HG03457 (cell line): ENCODE measurements around the gene TBC1D30.
"Not testable (repeated sequence)": the region's sequence is repeated elsewhere in the genome, so short reads cannot be mapped to it uniquely, and the experiment has no call there.

Source experiments
- ATAC-seq: cut with Tn5 transposase; IDR thresholded peaks from one replicate; pipeline ENCODE4 v1.9.1; 2021; ENCODE audit warnings: moderate number of reproducible peaks; ENCODE audit not compliant: unreplicated experiment

Gene TBC1D30

GRCh38 chr12:64848409-64848808 is 24.0 kb downstream of the TBC1D30 start:
- ATAC-seq, result not testable (repeated sequence)

- no peak for ATAC-seq
Observed at GRCh38 chr12:64858882-64859605, 34.6 kb downstream of the TBC1D30 start.

GRCh38 chr12:64860446-64860998 is 36.1 kb downstream of the TBC1D30 start:
- no peak for ATAC-seq

GRCh38 chr12:64864319-64864718 is 39.9 kb downstream of the TBC1D30 start:
- no peak for ATAC-seq

- no peak for ATAC-seq
Observed at GRCh38 chr12:64875186-64875585, 50.7 kb downstream of the TBC1D30 start.

GRCh38 chr12:64876388-64877071 is 52.1 kb downstream of the TBC1D30 start:
- ATAC-seq, result no peak

- peak; percentile 74 for ATAC-seq
Observed at GRCh38 chr12:64877363-64878004, 53.0 kb downstream of the TBC1D30 start.

GRCh38 chr12:64882687-64883086 is 58.2 kb downstream of the TBC1D30 start:
- ATAC-seq, result no peak

- ATAC-seq, result no peak
Observed at GRCh38 chr12:64883264-64884163, 59.1 kb downstream of the TBC1D30 start.

- no peak for ATAC-seq
Observed at GRCh38 chr12:64884164-64884542, 59.7 kb downstream of the TBC1D30 start.

- ATAC-seq, result no peak
Observed at GRCh38 chr12:64884728-64885127, 60.3 kb downstream of the TBC1D30 start.

- no peak for ATAC-seq
Observed at GRCh38 chr12:64889434-64890216, 65.2 kb downstream of the TBC1D30 start.

- ATAC-seq, result no peak
Observed at GRCh38 chr12:64890873-64891468, 66.5 kb downstream of the TBC1D30 start.

- no peak for ATAC-seq
Observed at GRCh38 chr12:64891629-64892028, 67.2 kb downstream of the TBC1D30 start.

GRCh38 chr12:64892561-64892960 is 68.1 kb downstream of the TBC1D30 start:
- no peak for ATAC-seq

- no peak for ATAC-seq
Observed at GRCh38 chr12:64893961-64894360, 69.5 kb downstream of the TBC1D30 start.

GRCh38 chr12:64894827-64895475 is 70.5 kb downstream of the TBC1D30 start:
- no peak for ATAC-seq

- ATAC-seq, result no peak
Observed at GRCh38 chr12:64895526-64895925, 71.1 kb downstream of the TBC1D30 start.

- no peak for ATAC-seq
Observed at GRCh38 chr12:64900540-64900939, 76.1 kb downstream of the TBC1D30 start.
